ENCODE results near the gene MYH6. TPM values are rescaled to one million over a fixed set of nuclear protein-coding genes. Genes with fewer than 3 reads are reported as not detected.

Gene MYH6
- total RNA-seq, 1 experiment from 2014 or later, result 0.09 TPM

- H3K4me3 Mint-ChIP-seq, result no peak overlapping the region
- TF ChIP-seq ZBTB43 (CRISPR knock-in tag; IDR thresholded peaks at IDR 0.05), result no peak
- no peaks in the 10 kb centered on the region for H3K36me3 Mint-ChIP-seq
- CTCF ChIA-PET, result interaction anchor here (0.9 to 3.6 kb wide), 19 partner anchors 8 to 307 kb away, joined by 3 to 38 read pairs (median 7); partner anchors contain the start of genes PABPN1 and SLC22A17
- DNase-seq (ENCODE audit: low spot score) (no peak), ATAC-seq (no peak)
- H3K4me1 Mint-ChIP-seq, result peaks cover 11% of the 10 kb centered on the region
- POLR2A ChIA-PET, result interaction anchor here (1.2 to 1.5 kb wide), 3 partner anchors 10 to 49 kb away, joined by 3 to 4 read pairs (median 4); no protein-coding TSS in a partner anchor
- H3K27ac Mint-ChIP-seq, result no peak overlapping the region
- no peaks in the 10 kb centered on the region for H3K9me3 Mint-ChIP-seq
- peaks cover 61% of the 10 kb centered on the region for H3K27me3 Mint-ChIP-seq (ENCODE audit: low read depth)
Measured at GRCh38 chr14:23375527-23376251, 32.4 kb downstream of the MYH6 start.

GRCh38 chr14:23373041-23373440, 35.0 kb downstream of the MYH6 start:
- ChIA-PET CTCF (interaction anchor here (1.0 kb wide), 1 partner anchor 25 kb away, joined by 3 read pairs; no protein-coding TSS in a partner anchor), POLR2A (no interaction called here)
- TF ChIP-seq TEAD1 (CRISPR knock-in tag; IDR thresholded peaks at IDR 0.05), result no peak
- Mint-ChIP-seq H3K9me3 (no peaks in the 10 kb centered on the region), H3K27ac (no peak overlapping the region), H3K4me3 (no peak overlapping the region), H3K4me1 (peaks cover 7% of the 10 kb centered on the region), H3K27me3 (ENCODE audit: low read depth) (peaks cover 66% of the 10 kb centered on the region), H3K36me3 (no peaks in the 10 kb centered on the region)
- DNase-seq (ENCODE audit: low spot score) (no peak), ATAC-seq (no peak)

GRCh38 chr14:23372509-23372908, 35.6 kb downstream of the MYH6 start, which contains the start of gene IL25:
IL25 (plus strand) TSS chr14:23372809.
- H3K36me3 Mint-ChIP-seq, result no peaks in the 10 kb centered on the region
- no peak within 1 kb of the TSS for H3K4me3 Mint-ChIP-seq
- ATAC-seq, result no peak
- no peak within 1 kb of the TSS for H3K27ac Mint-ChIP-seq
- peaks cover 66% of the 10 kb centered on the region for H3K27me3 Mint-ChIP-seq (ENCODE audit: low read depth)
- CTCF ChIA-PET, result interaction anchor here (1.0 to 7.7 kb wide), 2 partner anchors 9 to 24 kb away, joined by 3 to 82 read pairs; no protein-coding TSS in a partner anchor
- no peak for DNase-seq (ENCODE audit: low spot score)
- POLR2A ChIA-PET, result interaction anchor here (0.7 kb wide), 1 partner anchor 1962 kb away, joined by 3 read pairs; no protein-coding TSS in a partner anchor
- no peaks in the 10 kb centered on the region for H3K9me3 Mint-ChIP-seq
- H3K4me1 Mint-ChIP-seq, result peaks cover 7% of the 10 kb centered on the region
- TF ChIP-seq MAX (CRISPR knock-in tag; IDR thresholded peaks at IDR 0.05) (no peak), ERG (CRISPR knock-in tag; IDR thresholded peaks at IDR 0.05) (no peak), ATF6 (CRISPR knock-in tag; IDR thresholded peaks at IDR 0.05) (no peak), ZSCAN18 (CRISPR knock-in tag; IDR thresholded peaks at IDR 0.05) (no peak), ATF1 (CRISPR knock-in tag; IDR thresholded peaks at IDR 0.05) (no peak), AR (CRISPR knock-in tag; IDR thresholded peaks at IDR 0.05) (no peak), ATF3 (CRISPR knock-in tag; conservative IDR thresholded peaks at IDR 0.05) (no peak), ZNF281 (CRISPR knock-in tag; IDR thresholded peaks at IDR 0.05) (no peak), KAT7 (CRISPR knock-in tag; IDR thresholded peaks at IDR 0.05; ENCODE audit: borderline replicate concordance) (no peak), PRRX2 (CRISPR knock-in tag; IDR thresholded peaks at IDR 0.05) (no peak), USF1 (CRISPR knock-in tag; IDR thresholded peaks at IDR 0.05) (no peak), FOXP4 (CRISPR knock-in tag; IDR thresholded peaks at IDR 0.05) (no peak)
